Lung (tissue), 12 donors: Measurements from ENCODE around the gene SLC35B2. TPM values are rescaled to one million over a fixed set of nuclear protein-coding genes. Genes with fewer than 3 reads are reported as not detected.

Source experiments
- ATAC-seq: fragments of 200-7000 bp; cut with Tn5 transposase; one replicate; pipeline ENCODE4 v1.9.1; 2020; ENCODE audit warnings: moderate number of reproducible peaks; ENCODE audit not compliant: insufficient read depth, low FRiP score
- DNase-seq, 3 donors: peaks; one replicate each; pipeline ENCODE4 v3.0.0-alpha.2; 2013 to 2017
- H3K27ac ChIP-seq, 2 donors: one replicate each; pipeline ENCODE4 v1.5.1; 2013; ENCODE audit warnings: mild to moderate bottlenecking in 2 of 2, moderate library complexity in 2 of 2, control low read depth in 1 of 2, inconsistent platforms in 1 of 2, low read depth in 1 of 2, low read length in 1 of 2
- H3K27me3 ChIP-seq, 3 donors: one replicate each; pipeline ENCODE4 v1.5.1; 2013; ENCODE audit warnings: low read length in 2 of 3; ENCODE audit not compliant: control insufficient read depth in 3 of 3, insufficient read depth in 3 of 3
- H3K36me3 ChIP-seq, 4 donors: one replicate each; pipeline ENCODE4 v1.5.1; 2013; ENCODE audit warnings: low read length in 4 of 4, mild to moderate bottlenecking in 1 of 4, moderate library complexity in 1 of 4; ENCODE audit not compliant: control insufficient read depth in 4 of 4, insufficient read depth in 4 of 4
- H3K4me1 ChIP-seq, 5 donors: one replicate each; pipeline ENCODE4 v1.5.1; 2013; ENCODE audit warnings: low read length in 5 of 5, mild to moderate bottlenecking in 2 of 5, moderate library complexity in 1 of 5; ENCODE audit not compliant: control insufficient read depth in 5 of 5, insufficient read depth in 5 of 5
- H3K4me3 ChIP-seq: one replicate; pipeline ENCODE4 v1.5.1; 2013; ENCODE audit warnings: mild to moderate bottlenecking, control low read depth, moderate library complexity
- H3K9ac ChIP-seq, 2 donors: one replicate each; pipeline ENCODE4 v1.5.1; 2013; ENCODE audit warnings: low read length in 2 of 2, control low read depth in 1 of 2; ENCODE audit not compliant: insufficient read depth in 1 of 2
- H3K9me3 ChIP-seq, 4 donors: one replicate each; pipeline ENCODE4 v1.5.1; 2013; ENCODE audit warnings: low read length in 3 of 4, mild to moderate bottlenecking in 1 of 4, moderate library complexity in 1 of 4; ENCODE audit not compliant: control insufficient read depth in 4 of 4, insufficient read depth in 3 of 4
- CTCF ChIP-seq: IDR thresholded peaks from 2 replicates; pipeline ENCODE4 v1.5.1; 2012; ENCODE audit warnings: mild to moderate bottlenecking; ENCODE audit errors: control extremely low read depth, extremely low read depth
- whole genome bisulfite sequencing, 2 donors: extraction: QIAGEN DNeasy Blood & Tissue Kit; methylation state at CpG; one replicate each; pipeline ENCODE4 v1.1.7; 2013; 5-methylcytosine and 5-hydroxymethylcytosine counted together
- polyA plus RNA-seq, 2 donors: library from polyadenylated mRNA; stranded (reverse); fragments of 200-250 nt; gene quantifications; one replicate each; pipeline ENCODE4 v1.2.1, GENCODE V29; 2013
- total RNA-seq, 2 donors: library from RNA; depleted of rRNA in 1 of 2; stranded (reverse); fragments of >200 nt in 1 of 2; gene quantifications; one replicate each; pipeline ENCODE4 v1.2.1, GENCODE V29; 2014 to 2021
- donor health status: control.
- donor health status: control.
- donor health status: Bipolar disorder and iron deficiency.
- donor health status: healthy.
- donor health status: DM: yes; HTN: yes; CAD: no.

The SLC35B2 gene
- total and polyA plus RNA-seq, 4 donors = 15.0 to 44.4 (median 34.9) TPM

- Histone ChIP-seq H3K27me3 (no peaks in the 10 kb centered on the region), H3K4me3 (no peak overlapping the region), H3K9ac (no peak overlapping the region), H3K27ac (peak overlapping the region; percentile 52 to 55), H3K4me1 (peaks cover 0 to 20% (median 7%) of the 10 kb centered on the region in 5 donors), H3K36me3 (peaks cover 0 to 14% (median under 1%) of the 10 kb centered on the region in 4 donors), H3K9me3 (no peaks in the 10 kb centered on the region)
- no peak for TF ChIP-seq CTCF
- no peak for DNase-seq
- no peak for ATAC-seq
- 48 to 72% methylated on average over 6 of the region's 6 CpGs for WGBS, 2 donors
Observed at GRCh38 chr6:44235269-44235668, 22.1 kb downstream of the SLC35B2 start.

- no peaks in the 10 kb centered on the region for H3K9me3 ChIP-seq
- H3K27ac ChIP-seq = peak overlapping the region; percentile 69 to 76
- WGBS, 2 donors = 40 to 50% methylated on average over 5 of the region's 5 CpGs
- no peak overlapping the region for H3K4me3 ChIP-seq
- ATAC-seq = no peak
- no peak overlapping the region for H3K9ac ChIP-seq
- no peaks in the 10 kb centered on the region for H3K27me3 ChIP-seq
- TF ChIP-seq CTCF = peak; percentile 26
- peaks cover 0 to 20% (median 7%) of the 10 kb centered on the region in 5 donors for H3K4me1 ChIP-seq
- peak; percentile 67 to 73 (median 69) for DNase-seq
- peaks cover 0 to 20% (median 1%) of the 10 kb centered on the region in 4 donors for H3K36me3 ChIP-seq
Observed at GRCh38 chr6:44234101-44235025, 23.0 kb downstream of the SLC35B2 start.

GRCh38 chr6:44233567-44234100, 23.7 kb downstream of the SLC35B2 start:
- WGBS, 2 donors = 44 to 71% methylated on average over 14 of the region's 14 CpGs
- no peaks in the 10 kb centered on the region for H3K27me3 ChIP-seq
- H3K9ac ChIP-seq = no peak overlapping the region
- H3K27ac ChIP-seq = peak overlapping the region; percentile 9 to 69
- H3K36me3 ChIP-seq = peaks cover 0 to 20% (median 1%) of the 10 kb centered on the region in 4 donors
- no peak for TF ChIP-seq CTCF
- no peak overlapping the region for H3K4me3 ChIP-seq
- no peak for DNase-seq
- no peak for ATAC-seq
- H3K9me3 ChIP-seq = no peaks in the 10 kb centered on the region
- peaks cover 0 to 20% (median 7%) of the 10 kb centered on the region in 5 donors for H3K4me1 ChIP-seq
